OCI-LY3 (cell line): ENCODE measurements around the gene CDH4.

Experiments
- EZH2phosphoT487 ChIP-seq: fragments of 200-600 bp; shearing (Covaris generic); IDR thresholded peaks from 2 replicates; pipeline ENCODE4 v1.6.1; 2018; ENCODE audit warnings: antibody characterized with exemption, mixed run types, low read depth
- TF ChIP-seq, protein P1 (sequence below): fragments of 200-600, 300-600 bp; sonication (generic); IDR thresholded peaks from 2 replicates; pipeline ENCODE4 v1.5.1; 2014; ENCODE audit warnings: antibody characterized with exemption, low read length, low read depth

DNA sequence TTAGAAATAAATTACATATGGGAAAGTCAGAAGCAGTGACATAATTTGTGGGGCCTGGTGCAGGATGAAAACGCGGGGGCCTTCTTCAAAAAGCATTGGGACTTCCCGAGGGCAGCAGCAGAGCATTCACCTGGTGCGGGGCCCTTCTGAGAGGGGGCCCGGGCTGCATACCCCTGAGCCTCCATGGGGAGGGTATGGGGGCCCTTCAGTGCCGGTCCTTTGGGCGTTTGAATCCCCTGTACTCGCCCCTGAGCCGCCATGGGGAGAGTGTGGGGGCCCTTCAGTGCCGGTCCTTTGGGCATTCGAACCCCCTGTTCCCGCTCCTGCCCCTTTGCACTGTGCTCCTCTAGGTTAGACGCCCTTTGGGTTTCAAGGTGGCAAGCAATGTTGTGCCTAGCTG lies 283.5 kb downstream of the CDH4 start:
- TF ChIP-seq, protein P1, sequence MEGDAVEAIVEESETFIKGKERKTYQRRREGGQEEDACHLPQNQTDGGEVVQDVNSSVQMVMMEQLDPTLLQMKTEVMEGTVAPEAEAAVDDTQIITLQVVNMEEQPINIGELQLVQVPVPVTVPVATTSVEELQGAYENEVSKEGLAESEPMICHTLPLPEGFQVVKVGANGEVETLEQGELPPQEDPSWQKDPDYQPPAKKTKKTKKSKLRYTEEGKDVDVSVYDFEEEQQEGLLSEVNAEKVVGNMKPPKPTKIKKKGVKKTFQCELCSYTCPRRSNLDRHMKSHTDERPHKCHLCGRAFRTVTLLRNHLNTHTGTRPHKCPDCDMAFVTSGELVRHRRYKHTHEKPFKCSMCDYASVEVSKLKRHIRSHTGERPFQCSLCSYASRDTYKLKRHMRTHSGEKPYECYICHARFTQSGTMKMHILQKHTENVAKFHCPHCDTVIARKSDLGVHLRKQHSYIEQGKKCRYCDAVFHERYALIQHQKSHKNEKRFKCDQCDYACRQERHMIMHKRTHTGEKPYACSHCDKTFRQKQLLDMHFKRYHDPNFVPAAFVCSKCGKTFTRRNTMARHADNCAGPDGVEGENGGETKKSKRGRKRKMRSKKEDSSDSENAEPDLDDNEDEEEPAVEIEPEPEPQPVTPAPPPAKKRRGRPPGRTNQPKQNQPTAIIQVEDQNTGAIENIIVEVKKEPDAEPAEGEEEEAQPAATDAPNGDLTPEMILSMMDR: no peak
- no peak for TF ChIP-seq EZH2phosphoT487
